ENCODE results near the gene NEB. TPM values are rescaled to one million over a fixed set of nuclear protein-coding genes. Genes with fewer than 3 reads are reported as not detected.

The NEB gene
- total RNA-seq, 4 donors from 2014 or later: 0.98 to 4.4 (median 2.4) TPM

DNA sequence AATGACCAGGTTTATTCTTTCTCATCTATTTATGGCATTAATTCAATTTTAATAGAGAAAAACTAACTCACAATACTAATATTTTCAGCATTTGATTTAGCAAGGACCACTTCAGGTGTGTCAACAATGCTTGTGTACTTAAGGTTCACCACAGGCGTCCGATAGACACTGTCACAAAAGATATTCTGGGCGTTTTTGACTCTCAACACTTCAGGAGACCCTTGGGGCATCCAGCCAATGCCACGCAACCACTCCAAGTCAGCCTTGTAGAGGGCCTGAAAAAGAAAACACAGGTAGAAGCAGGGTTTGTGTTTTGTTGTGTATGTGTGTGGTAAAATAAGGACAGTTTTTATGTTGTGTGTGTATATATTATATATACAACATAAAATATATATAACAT, 158.2 kb downstream of the NEB start:
- TF ChIP-seq CTCF (IDR thresholded peaks at IDR 0.05; ENCODE audit: low read depth): no peak

- no peak for TF ChIP-seq CTCF (IDR thresholded peaks at IDR 0.05; ENCODE audit: low read depth)
Measured at GRCh38 chr2:151575338-151575737, 158.9 kb downstream of the NEB start.

GRCh38 chr2:151570191-151570590, 164.1 kb downstream of the NEB start:
- no peak for TF ChIP-seq CTCF (IDR thresholded peaks at IDR 0.05; ENCODE audit: low read depth)

DNA sequence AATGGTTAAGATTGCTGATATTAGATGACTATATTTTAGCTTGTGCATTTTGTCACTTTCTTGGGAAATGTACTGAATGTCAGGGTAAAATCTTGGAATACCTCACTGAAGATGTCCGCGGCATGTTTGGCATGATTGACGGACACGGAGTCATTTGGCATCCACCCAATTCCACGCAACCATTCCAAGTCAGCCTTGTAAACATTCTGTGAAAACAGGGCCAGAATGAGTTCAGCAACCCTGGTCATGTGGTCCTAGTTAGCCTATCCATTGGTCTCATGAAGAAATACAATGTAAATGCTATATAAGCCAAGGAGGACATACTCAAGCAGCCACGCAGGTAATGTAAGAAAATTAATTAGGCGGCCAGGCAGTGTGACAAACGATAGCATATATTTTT, 165.1 kb downstream of the NEB start:
- TF ChIP-seq CTCF (IDR thresholded peaks at IDR 0.05; ENCODE audit: low read depth): no peak

GRCh38 chr2:151568501-151568900, 165.8 kb downstream of the NEB start:
- no peak for TF ChIP-seq CTCF (IDR thresholded peaks at IDR 0.05; ENCODE audit: low read depth)

GRCh38 chr2:151567006-151567405, 167.3 kb downstream of the NEB start:
- no peak for TF ChIP-seq CTCF (IDR thresholded peaks at IDR 0.05; ENCODE audit: low read depth)

GRCh38 chr2:151562398-151562797, 171.9 kb downstream of the NEB start:
- no peak for TF ChIP-seq CTCF (IDR thresholded peaks at IDR 0.05; ENCODE audit: low read depth)
